ENCODE data around the gene ADCY1.

Gene ADCY1

DNA sequence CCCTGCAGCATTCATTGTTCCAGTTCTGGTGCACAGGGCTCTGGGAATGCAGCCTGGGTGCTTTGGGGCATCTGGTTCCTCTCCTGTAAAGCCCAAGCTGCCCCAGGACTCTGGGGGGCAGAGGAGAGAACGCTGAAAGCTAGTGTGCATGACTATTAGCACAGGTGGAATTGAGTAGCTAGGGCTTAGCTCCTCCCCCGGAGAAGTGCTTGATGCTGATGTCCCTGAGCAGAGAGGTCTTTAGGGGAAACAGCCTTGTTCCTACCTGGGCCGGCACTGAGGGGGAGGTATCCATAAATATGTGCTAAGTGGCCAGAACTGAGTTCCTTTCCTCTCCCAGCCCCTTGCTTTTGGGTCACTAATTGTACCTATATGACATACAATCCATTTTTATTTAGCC is 3.9 kb downstream of the ADCY1 start:
- no peak for DNase-seq

DNA sequence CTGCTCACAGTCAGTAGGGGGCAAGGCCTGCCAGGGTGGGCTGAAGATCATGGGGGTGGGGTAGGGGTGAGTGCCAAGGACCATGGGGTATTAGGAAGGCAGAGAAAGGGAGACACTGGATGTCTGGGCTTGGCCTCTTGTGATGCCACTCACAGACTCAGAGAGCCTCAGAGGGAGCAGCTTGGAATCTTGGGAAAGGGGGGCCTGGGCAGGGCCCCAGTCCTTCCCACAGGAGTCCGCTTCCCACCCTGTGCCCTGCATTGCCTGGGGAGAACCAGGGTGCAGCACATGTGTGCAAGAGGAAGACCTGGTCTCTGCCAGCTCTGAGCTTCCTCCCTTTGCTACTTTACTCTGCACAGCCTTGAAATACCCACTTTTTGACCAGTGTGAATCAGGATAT is 4.3 kb downstream of the ADCY1 start:
- no peak for DNase-seq

DNA sequence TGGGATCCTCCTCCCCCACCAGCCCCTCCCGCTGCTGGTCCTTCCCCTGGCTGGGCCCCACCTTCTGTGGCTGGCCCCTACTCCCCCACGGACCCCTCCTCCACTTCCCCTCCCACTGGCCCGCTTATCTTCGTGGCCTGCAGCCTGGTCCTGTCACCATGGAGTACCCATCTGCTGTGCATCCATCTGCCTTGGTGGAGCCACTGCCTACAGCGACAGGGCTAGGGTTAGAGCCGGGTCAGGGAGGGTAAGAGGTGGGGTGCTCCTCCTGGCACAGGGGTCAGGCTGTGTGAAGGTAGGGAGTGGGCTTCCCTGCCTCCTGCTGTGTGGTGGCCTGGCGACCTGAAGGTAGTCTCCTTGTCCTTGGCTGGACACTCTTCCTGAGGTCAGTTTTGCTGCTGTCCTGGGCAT is 5.2 kb downstream of the ADCY1 start:
- no peak for DNase-seq

DNA sequence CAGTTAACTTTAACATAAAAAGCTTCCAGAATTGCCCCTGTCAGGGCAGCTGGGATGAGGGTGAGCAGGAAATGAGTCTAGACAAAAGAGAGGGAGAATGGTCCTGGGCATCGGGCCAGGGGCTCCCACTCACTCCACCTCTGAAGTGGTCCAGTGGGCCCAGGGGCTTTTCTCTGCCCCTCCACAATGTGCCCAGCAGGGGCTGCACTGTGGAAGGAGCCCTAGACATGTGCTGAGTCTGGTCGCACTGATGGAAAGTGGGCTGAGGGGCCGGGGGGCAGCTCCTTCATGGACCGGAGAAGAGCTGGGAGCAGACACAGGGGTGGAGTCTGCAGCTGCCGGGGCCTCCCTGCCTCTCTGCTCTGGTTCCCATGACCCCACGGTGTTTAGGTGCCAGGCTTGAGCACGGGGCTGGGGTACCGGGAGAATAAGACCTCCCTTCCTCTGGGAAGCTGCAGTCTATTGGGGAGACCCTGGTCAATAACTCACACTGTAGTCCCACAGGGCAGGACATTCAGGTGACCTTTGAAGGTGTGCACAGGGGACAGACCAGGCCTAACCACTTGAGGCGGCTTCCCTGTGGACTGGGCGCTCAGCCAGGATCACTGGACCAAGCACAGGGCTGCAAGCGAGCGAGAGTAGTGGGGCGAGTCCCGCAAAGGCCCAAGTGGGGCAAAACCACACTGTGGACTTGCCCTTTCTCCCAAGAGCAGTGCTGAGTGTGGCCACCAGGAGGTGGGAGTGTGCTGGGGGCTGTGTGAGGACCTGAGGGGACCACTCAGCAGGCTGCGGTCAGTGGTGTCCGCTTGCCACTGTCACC is 6.1 kb downstream of the ADCY1 start:
- no peak for DNase-seq

DNA sequence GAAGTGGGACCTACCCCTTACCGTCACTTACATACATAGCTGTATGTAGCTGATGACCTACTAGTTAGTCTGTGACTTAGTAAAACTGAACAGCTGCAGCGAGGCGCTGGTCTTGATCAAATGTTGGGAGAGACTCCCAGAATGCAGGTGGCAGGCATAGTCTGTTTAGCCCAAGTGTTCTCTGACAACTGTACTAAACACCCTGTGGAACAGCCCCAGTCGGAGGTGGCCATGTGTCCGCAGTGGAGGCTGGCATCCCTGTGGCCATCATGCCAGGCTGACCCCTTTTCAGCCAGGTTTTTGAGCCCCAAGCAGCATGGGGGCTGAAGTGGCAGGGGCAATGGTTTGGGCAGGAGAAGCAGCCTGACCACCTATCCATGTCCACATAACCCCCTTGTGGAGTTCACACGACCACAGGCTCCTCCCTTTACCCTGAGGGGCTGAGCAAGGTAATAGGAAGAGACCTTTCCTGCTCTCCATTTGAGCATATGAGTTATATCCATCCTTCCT is 7.2 kb downstream of the ADCY1 start:
- no peak for DNase-seq

DNA sequence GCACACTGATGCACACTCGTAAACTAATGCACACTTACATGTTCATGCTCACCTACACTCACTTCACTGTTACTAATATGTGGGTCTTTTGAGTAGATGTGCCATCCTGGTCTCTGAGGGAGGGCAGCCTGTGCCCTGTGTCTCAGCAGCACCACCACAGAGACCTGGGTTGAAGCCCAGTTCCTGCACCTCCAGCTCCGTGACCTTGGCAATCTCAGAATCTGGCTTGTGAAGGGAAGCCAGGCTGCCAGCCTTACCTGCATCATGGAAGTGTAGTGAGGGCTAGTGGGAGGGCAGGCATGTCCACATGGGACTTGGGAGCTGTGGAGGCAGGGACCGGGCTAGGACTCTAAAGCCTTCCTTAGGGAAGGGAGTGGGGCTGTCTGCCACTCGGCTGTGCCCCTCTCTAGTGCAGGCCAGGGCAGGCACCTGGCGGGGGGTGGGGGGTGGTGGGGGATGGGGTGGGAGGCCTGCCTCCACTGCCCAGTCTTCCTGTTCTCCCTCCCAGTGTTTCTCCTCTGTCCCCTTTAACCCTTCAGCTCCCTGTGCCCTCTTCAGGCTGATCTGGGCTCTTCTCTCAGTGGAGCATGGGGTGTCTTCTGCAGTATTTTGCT is 8.1 kb downstream of the ADCY1 start:
- no peak for DNase-seq

DNA sequence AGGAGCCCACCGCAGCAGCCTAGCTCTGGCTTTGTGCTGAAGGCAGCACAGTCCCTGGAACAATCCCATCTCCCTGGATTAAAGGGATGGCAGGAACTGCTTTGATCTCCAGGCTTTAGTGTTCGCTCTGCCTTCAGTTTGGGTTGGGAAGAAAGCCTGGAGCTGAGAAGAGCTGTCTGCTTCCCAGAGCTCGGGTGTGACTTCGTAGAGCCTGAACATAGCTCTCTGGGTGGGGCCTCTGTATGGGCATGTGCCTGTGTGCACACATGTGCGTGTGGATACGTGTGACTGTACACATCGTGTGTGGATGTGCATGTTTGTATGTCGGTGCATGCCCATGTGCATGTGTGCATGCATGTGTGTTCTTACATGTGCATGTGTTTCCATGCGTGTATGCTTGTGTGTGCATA is 8.7 kb downstream of the ADCY1 start:
- no peak for DNase-seq

DNA sequence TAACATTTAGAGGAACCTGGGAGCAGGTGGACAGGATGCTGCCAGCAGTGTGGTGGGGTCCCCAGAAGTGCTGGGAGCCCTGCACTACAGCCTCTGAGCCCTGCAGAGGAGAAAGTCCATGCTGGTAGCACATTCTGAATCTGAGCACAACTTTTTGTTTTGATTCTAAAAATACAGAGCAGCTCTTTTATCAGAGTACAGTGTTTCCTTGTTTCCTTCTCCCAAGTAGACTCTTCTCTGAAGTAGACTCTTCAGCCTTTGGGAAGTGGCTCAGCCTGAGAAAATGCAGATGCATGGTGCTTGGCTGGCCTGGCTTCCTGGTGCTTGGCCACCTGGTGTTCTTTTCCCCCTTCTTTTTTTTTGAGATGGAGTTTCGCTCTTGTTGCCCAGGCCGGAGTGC is 9.1 kb downstream of the ADCY1 start:
- DNase-seq, result no peak

DNA sequence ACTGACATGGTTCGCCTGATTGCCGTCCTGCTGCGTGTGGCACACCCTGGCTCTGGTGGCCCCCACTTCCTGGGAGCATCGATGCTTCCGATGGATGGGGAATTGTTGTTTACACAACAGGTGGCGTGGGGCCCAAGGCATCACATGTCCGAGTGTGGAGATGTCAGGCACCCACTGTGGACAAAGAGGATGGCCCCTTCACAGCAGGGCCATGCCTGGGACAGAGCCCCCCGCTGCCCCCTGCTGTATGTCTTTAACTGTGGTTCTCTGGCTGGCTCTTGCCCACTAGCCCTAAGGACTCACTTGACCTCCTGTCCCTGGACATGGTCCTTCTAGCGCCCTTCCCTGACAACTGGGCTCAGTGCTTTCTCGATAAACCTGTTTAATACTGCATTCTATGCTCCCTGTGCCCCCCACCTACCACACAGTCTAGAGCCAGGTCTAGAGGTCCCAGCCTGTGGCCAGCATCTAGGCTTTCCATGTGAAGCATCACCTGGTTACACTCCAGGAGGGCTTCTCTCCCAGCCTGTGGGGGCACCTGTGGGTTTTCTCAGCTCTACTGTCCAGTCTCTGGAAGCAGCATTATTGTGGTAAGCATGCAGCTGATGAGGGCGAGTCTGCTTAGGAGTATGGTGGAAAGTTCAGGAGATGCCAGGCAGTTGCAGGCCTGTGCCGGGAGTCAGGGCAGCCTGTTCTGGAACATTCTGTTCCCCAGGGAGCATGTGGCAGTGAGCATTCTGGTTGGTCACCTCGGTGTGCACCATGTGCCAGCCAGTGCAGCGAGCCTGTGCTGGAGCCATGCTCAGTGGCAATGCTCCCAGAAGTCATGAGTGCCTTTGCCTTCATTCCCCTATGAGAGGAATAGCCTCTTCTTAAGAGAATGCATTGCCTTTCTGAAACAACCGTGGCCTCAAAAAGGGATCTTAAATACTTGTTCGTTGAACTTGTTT is 10.4 kb downstream of the ADCY1 start:
- DNase-seq, result no peak

DNA sequence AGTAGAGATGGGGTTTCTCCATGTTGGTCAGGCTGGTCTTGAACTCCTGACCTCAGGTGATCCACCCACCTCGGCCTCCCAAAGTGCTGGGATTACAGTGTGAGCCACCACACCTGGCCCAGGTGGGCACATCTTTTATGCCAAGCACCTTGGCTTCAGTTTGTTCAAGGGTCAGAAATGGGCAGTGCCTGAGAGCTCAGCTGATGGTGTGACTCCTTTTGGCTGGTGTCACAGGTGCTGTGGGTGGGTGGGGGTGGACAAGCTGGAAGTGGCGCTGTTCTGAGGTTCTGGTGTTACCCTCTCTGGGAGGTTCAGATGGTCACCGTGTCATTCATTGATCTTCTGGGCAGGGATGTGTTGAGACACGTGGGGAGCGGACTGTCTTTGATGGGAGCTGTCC is 11.5 kb downstream of the ADCY1 start:
- no peak for DNase-seq

DNA sequence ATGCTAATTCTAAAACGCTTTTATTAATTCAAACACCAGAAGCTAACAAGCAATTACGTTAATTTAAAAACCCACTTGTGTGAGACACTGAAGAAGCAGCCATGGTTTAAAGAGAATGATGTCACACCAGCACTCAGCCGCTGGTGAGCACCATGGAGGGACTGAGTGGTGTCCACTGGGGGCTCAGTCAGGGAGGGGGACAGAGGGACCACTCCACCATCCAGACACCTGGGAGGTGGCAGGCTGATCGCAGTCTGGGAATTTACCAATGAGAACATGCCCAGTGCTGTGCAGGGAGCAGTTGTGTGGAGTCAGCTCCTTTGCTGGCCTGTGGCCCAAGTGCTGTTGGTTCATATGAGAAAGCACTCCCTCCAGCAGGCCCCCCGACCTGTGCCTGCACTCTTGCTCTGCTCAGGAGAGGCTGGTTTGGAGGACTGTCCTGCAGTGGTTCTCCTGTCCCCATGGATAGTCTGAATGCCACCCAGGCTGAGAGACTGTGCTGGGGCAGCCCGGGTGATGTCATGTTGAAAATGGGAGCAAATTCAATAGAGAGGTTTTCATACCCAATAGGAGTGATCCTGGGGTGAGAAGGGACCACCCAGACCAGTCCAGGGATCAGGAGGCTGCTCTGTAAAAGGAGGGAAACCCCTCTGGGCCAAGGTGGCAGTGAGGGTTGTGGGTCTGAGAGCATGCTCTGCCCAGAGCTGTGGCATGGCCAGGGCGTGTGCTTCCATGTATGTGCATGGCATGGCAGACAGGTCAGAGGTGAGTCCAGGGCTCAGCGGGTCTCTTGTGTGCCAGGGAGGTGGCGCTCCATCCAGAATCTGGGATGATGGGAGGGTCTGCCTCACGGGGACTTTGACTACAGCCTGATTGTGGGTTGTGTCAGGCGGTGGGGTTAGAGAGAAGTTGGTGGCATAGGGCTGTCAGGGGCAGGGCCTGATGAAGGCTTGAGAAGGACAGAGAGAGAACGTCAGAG is 12.7 kb downstream of the ADCY1 start:
- no peak for DNase-seq

DNA sequence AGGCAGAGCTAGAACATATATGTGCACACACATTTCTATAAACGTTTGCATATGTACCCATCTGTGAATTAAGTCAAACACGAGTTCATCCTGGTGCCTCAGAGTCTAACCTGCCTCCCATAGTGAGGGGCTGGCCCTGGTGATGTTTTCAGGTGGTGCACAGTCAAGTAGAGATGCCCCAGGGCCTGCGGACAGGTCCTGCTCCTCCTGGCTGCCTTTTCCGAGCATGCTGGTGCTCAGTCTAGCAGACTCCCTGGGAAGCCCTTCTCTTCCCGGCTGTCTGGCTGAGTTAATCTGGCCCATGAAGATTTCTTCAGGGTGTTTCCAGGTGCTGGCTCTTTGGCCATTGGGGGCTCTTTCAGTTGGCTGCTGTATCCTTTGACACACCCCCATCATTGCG is 14.3 kb downstream of the ADCY1 start:
- no peak for DNase-seq

DNA sequence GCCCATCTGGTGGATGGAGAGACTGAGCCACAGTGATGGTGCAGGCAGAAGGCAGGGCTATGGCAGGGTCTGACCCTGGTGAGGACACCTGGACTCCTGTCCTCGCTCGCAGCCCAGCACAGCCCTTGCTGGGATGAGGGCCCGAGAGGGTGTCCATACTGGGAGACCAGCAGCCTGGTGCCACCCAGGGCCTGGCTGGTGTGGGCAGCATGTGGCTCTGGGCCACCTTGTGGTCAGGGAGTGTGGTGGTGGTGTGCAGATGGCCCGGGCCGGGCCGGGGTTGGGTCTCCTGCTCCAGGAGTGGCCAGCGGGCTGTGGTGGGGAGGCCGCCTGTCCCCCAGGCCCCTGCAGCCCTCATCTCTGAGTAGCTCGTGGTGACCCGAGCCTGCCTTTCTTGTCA is 14.9 kb downstream of the ADCY1 start:
- DNase-seq, result no peak

DNA sequence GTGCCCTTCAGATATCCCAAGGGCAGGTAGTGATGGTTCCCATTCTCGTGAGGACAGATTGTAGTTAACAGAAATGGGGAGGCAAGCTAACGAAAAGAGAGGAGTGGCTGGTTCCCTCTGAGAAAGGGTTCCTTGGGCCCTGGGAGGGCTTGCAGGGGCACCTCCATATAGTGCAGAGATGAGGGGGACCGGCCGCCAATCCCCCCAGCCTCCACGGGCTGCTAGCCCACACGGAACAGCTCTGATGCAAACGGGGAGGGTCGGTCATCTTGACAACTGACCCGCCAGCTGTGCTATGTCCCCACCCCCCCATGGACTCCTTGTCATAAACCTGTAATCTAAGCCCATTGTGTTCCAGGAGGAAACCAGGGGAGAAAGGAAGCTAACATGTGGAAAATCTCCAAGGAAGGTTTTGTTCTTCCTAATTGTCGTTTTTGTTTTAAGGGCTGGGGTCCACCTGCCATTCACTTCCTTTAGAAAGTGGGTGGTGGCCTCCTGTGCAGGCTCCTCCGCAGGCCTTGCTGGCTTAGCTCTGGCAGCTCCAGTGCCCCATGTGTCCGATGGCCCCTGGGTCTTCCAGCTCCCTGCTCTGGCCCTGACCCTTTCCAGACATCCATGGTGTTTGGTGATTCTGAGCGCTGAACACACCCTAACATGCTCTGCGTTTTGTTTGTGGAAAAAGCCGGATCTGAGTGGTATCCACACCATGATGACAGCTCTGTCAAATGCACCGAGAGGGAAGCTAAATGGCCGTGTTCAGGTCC is 15.9 kb downstream of the ADCY1 start:
- no peak for DNase-seq

DNA sequence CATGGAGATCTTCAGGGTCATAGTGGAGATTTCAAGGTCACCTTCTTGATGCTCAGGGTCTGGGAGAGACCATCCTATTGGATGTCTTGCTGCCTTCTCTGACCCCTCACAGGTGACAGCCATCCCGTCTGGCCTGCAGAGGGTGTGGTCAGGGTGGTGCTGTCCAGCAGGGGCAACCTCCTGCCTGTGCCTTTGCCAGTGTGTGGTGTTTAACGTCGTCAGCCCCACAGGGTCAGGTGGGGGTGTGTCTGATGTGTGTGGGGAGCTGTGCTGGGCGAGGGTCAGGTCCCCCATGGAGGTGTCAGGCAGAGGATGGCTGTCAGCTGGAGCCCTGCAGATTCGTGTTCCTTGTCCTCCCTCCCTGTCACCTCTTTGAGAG is 16.5 kb downstream of the ADCY1 start:
- DNase-seq, result no peak

DNA sequence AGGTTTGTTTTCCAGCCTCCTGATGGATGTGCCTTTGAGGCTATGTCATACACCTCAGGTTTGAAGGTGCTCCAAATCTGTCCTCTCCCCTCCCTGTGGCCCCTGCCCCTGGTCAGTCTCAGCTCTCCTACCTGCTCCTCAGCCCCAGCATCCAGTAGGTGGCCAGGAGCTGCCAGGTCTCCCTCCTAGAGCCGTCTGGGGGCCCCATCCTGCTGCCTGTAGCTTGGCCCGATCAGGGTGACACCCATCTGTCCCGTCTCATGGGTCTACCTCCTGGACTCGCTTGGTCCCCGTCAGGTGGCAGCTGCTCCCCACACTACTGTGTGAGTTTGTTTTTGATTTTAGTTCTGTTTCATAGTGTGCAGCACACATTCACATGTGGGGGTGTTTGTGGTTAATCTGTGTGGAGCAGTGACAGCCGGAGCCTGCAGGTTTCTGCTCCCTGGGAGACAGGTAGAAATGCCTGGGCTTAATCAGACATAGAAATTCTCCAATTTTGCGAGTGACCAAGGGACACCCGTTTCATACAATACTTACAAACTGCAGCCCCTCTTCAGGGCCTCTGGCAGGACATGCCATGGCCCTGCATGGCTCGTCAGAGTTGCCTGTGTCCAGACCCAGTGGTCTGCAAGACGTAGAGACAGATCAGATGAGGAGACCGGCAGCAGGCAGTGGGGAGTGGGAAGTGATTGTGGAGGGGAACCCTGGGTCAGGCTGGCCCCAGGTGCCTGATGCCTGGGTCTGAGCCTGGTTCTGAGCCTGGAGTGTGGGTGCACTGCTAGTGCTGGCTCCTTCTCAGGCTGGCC is 17.1 kb downstream of the ADCY1 start:
- DNase-seq, result no peak

DNA sequence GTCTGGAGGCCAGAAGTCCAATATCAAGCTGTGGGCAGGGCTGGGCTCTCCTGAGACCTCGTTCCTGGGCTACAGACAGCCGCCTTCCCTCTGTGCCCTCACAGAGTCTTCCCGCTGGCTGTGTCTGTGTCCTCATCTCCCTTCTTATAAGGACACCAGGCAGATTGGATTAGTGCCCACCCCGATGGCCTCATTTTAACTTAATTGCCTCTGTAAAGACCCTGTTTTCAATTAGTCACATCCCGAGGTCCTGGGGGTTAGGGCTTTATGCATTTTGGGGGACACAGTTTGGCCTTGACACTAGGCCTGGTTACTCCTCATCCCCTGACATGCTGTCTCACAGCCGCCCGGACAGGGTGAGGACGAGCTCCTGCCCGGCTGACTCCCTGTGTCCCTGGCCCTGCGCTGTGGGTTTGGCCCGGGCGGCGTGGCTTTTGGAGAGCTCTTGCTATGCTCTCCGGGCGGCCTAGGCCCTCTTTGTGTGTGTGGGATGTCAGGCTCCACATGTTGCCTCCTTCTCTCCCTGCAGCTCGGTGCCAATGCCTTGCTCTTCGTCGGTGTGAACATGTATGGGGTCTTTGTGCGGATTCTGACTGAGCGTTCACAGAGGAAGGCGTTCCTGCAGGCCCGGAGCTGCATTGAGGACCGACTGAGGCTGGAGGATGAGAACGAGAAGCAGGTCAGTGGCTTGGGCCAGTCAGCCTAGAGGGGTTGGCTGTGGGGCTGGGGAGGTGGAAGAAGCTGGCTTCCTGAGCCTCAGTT is 18.2 kb downstream of the ADCY1 start:
- no peak for DNase-seq

DNA sequence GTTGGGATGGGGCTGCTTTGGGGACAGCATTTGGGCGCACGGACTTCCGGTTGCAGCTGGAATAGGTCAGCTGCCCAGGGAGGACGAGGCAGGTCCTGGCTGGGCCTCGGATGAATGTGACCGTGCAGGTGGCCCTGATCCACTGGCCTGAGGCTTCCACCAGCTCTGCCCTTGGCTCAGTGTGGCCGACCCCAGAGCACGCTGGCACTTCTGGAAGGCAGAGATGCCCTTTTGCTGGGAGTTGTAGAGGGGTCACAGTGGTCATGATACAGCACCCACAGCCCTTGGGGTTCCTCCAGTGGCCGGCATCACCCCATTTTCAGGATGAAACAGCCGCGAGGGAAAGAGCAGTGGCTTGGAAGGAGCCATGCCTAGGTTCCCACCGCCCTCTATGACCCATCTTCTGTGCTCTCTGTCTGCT is 19.0 kb downstream of the ADCY1 start:
- DNase-seq, result no peak

DNA sequence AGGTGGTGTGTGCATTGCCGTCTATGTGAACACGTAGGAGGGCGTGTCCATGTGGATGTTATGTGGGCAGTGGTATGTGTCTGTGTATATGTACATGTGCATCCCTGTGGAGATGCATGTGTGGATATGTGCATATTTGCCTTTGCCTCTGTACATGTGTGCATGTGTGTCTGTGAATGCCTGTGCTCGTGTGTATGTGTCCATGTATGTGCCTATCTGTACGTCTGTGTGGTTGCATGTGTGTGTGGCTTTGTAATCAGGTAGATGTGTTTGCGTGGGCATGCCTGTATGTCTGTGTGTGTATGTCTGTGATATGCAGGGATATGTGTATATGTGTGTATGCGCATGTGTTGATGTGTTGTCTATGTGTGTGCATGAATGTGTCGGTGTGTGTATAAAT is 19.7 kb downstream of the ADCY1 start:
- no peak for DNase-seq
